Measurements from ENCODE around the gene ZNF469. TPM values are rescaled to one million over a fixed set of nuclear protein-coding genes. Genes with fewer than 3 reads are reported as not detected.

The ZNF469 gene
- total RNA-seq, 1 experiment from 2014 or later: 0.09 TPM

DNA sequence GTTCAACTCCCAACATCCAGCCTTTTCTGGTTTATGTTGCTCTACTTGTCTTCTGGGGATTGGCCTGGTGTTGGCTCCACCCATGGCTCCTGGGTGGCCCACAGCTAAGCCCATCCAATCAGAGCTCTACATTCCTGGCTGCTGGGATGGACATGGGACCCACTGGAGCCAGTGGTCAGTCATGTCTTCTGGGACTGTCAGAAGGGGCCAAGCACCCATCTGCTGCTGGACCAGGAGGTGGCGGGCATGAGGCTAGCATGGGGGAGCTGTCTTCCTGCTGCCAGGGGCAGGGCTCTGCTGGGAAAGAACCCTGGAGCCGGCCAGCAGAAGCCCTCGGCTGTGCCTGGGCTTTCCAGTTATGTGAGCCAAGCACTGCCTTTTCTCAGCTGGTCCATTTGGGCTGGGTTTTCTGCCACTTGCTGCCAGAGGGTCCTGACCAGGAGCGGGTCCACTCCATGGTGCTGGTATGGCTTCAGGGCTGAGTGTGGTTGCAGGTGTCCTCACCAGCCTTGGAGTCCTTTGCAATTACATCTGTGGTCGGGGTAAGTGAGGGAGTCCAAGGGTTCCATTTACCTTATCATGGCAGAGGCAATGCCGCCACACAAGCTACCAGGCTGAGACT is 17.4 kb upstream of the ZNF469 start:
- Histone ChIP-seq H3K36me3 (ENCODE audit: insufficient read depth, low read length, poor library complexity, severe bottlenecking) (no peaks in the 10 kb centered on the region), H3K27me3 (replicated peaks; ENCODE audit: insufficient read depth, low read depth, low read length, poor library complexity) (peaks cover 34% of the 10 kb centered on the region), H3K4me3 (ENCODE audit: low read depth, low read length, poor library complexity, severe bottlenecking) (no peak overlapping the region), H3K9me3 (ENCODE audit: low read depth, low read length, poor library complexity, severe bottlenecking) (no peaks in the 10 kb centered on the region), H3K27ac (ENCODE audit: low read depth, low read length, poor library complexity, severe bottlenecking) (no peak overlapping the region), H3K4me1 (ENCODE audit: insufficient read depth, low read length, poor library complexity, severe bottlenecking) (no peaks in the 10 kb centered on the region)
- TF ChIP-seq EZH2 (IDR thresholded peaks at IDR 0.05; ENCODE audit: borderline replicate concordance, low read depth, low read length, poor library complexity, severe bottlenecking): no peak
- TF ChIP-seq, protein P1, sequence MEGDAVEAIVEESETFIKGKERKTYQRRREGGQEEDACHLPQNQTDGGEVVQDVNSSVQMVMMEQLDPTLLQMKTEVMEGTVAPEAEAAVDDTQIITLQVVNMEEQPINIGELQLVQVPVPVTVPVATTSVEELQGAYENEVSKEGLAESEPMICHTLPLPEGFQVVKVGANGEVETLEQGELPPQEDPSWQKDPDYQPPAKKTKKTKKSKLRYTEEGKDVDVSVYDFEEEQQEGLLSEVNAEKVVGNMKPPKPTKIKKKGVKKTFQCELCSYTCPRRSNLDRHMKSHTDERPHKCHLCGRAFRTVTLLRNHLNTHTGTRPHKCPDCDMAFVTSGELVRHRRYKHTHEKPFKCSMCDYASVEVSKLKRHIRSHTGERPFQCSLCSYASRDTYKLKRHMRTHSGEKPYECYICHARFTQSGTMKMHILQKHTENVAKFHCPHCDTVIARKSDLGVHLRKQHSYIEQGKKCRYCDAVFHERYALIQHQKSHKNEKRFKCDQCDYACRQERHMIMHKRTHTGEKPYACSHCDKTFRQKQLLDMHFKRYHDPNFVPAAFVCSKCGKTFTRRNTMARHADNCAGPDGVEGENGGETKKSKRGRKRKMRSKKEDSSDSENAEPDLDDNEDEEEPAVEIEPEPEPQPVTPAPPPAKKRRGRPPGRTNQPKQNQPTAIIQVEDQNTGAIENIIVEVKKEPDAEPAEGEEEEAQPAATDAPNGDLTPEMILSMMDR (conservative IDR thresholded peaks at IDR 0.05; ENCODE audit: low read depth, low read length): no peak
- POLR2A ChIA-PET (ENCODE audit: low non-redundant PET): no interaction called here
- BruUV-seq (replicated peaks): no TSS peak
- intact Hi-C loops (cut with micrococcal nuclease; ENCODE audit: unreplicated experiment): no loop called here
- CTCF ChIA-PET: interaction anchor here (0.5 kb wide), 1 partner anchor 60 kb away, joined by 6 read pairs; no protein-coding TSS in a partner anchor
- no peak for DNase-seq (ENCODE audit: low spot score)

DNA sequence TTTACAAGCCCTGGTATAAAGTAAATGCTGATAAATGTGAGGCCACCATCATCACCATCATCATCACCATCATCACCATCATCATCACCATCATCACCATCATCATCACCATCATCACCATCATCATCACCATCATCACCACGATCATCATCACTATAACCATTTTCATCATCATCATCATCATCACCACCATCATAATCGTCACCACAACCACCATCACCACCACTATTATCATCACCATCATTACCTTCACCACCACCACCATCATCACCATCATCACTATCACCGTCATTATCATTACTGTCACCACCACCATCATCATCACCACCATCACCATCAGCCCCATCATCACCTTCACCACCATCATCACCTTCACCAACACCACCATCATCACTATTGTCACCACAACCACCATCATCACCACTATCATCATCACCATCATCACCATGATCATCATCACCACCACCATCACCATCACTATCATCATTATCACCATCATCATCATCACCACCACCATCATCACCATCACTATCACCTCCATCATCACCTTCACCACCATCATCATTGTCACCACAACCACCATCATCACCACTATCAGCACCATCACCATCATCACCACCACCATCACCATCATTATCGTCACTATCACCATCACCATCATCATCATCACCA is 16.6 kb upstream of the ZNF469 start:
- BruUV-seq (replicated peaks): no TSS peak
- intact Hi-C loops (cut with micrococcal nuclease; ENCODE audit: unreplicated experiment): no loop called here
- Histone ChIP-seq H3K4me3 (ENCODE audit: low read depth, low read length, poor library complexity, severe bottlenecking) (no peak overlapping the region), H3K27me3 (replicated peaks; ENCODE audit: insufficient read depth, low read depth, low read length, poor library complexity) (peaks cover 32% of the 10 kb centered on the region), H3K36me3 (ENCODE audit: insufficient read depth, low read length, poor library complexity, severe bottlenecking) (no peaks in the 10 kb centered on the region), H3K4me1 (ENCODE audit: insufficient read depth, low read length, poor library complexity, severe bottlenecking) (no peaks in the 10 kb centered on the region), H3K27ac (ENCODE audit: low read depth, low read length, poor library complexity, severe bottlenecking) (no peak overlapping the region), H3K9me3 (ENCODE audit: low read depth, low read length, poor library complexity, severe bottlenecking) (no peaks in the 10 kb centered on the region)
- CTCF ChIA-PET: no interaction called here
- no peak for DNase-seq (ENCODE audit: low spot score)
- no peak for TF ChIP-seq EZH2 (IDR thresholded peaks at IDR 0.05; ENCODE audit: borderline replicate concordance, low read depth, low read length, poor library complexity, severe bottlenecking)
- TF ChIP-seq, protein P1 (conservative IDR thresholded peaks at IDR 0.05; ENCODE audit: low read depth, low read length): no peak
- POLR2A ChIA-PET (ENCODE audit: low non-redundant PET): no interaction called here

DNA sequence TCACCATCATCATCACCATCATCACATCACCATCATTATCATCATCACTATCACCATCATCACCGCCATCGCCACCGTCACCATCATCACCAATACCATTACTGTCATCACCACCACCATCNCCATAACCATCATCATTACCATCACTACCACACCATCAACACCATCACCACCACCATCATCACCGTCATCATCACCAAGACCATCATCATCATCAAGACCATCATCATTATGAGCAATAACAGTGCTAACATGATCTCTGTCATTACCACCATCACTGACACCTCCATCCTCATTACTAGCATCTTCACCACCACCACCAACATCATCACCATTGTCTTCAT is 16.1 kb upstream of the ZNF469 start:
- ChIA-PET CTCF (no interaction called here), POLR2A (ENCODE audit: low non-redundant PET) (no interaction called here)
- Histone ChIP-seq H3K27ac (ENCODE audit: low read depth, low read length, poor library complexity, severe bottlenecking) (no peak overlapping the region), H3K4me1 (ENCODE audit: insufficient read depth, low read length, poor library complexity, severe bottlenecking) (no peaks in the 10 kb centered on the region), H3K9me3 (ENCODE audit: low read depth, low read length, poor library complexity, severe bottlenecking) (no peaks in the 10 kb centered on the region), H3K4me3 (ENCODE audit: low read depth, low read length, poor library complexity, severe bottlenecking) (no peak overlapping the region), H3K27me3 (replicated peaks; ENCODE audit: insufficient read depth, low read depth, low read length, poor library complexity) (peaks cover 27% of the 10 kb centered on the region), H3K36me3 (ENCODE audit: insufficient read depth, low read length, poor library complexity, severe bottlenecking) (no peaks in the 10 kb centered on the region)
- no TSS peak for BruUV-seq (replicated peaks)
- DNase-seq (ENCODE audit: low spot score): no peak
- TF ChIP-seq, protein P1 (conservative IDR thresholded peaks at IDR 0.05; ENCODE audit: low read depth, low read length): no peak
- TF ChIP-seq EZH2 (IDR thresholded peaks at IDR 0.05; ENCODE audit: borderline replicate concordance, low read depth, low read length, poor library complexity, severe bottlenecking): no peak
- intact Hi-C loops (cut with micrococcal nuclease; ENCODE audit: unreplicated experiment): no loop called here

Data from A673 (cell line).